HG03457 (cell line): ENCODE results near the gene SERGEF.
"Not testable (repeated sequence)": the region's sequence is repeated elsewhere in the genome, so short reads cannot be mapped to it uniquely, and the experiment has no call there.

Experiments used
- ATAC-seq: cut with Tn5 transposase; IDR thresholded peaks from one replicate; pipeline ENCODE4 v1.9.1; 2021; ENCODE audit warnings: moderate number of reproducible peaks; ENCODE audit not compliant: unreplicated experiment

The SERGEF gene

DNA sequence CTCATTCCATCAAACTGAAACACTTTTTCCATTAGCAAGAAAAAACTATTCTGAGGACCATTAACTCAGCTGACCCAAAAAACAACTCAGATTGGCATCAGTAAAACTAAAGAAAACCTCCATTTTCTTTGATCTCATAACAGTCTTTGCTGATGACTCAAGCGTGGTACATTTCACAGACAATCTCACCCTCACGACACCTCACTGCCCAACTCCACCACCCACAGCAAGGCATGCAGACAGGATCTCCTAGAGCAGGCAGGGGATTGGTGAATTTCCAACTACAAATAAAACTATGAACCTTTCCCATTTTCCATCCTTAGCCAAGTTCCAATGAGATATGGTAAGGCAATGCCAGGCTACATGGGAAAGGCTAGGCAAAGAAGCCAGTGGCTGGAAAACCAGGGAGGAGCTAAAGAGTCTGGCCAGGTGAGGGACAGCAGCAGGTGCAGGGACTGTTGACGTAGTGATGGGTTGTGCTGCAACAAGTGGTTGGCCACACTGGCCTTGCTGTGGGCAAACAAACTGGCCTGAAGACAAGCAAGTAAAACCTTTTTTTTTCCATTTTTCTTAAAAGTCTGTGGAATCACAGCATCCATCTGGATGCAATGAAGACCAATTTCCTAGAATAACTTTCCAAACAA, 97.2 kb downstream of the SERGEF start:
- ATAC-seq, result no peak

DNA sequence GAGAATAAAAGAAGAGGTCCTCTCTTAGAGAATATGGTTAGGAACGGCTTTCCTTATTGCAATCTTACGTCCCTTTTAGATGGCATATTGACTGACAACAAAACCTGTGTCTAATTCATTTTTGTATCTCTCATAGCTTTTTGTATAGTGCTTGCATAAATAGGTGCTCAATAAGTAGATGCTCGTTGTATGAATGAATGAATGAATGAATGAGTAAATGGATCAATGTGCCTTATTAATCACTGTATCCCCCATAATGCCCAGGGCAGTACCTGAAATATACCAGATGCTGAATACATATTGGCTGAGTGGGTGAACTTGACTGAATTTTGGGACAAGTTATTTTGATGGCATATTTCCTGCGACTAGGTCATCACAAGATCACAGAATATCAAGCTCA, 97.9 kb downstream of the SERGEF start:
- ATAC-seq, result no peak

DNA sequence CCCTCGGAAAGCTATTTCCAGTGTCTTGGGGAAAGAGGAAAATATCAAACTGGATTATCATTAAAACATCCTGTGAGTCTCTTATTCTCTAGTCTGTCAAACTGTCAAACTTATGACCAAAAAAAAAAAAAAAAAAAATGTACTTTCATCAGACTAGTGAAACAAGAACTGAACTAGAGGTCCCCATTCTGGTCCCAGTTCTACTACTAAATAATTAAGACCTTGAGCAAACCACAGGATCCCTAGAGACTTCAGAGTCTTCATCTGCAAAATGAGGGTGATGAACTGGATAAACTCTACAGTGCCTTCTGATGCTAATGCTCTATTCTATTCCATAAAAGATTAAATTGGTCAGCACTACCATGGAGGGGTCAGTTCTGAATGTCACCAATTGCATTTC, 105.8 kb downstream of the SERGEF start:
- no peak for ATAC-seq

DNA sequence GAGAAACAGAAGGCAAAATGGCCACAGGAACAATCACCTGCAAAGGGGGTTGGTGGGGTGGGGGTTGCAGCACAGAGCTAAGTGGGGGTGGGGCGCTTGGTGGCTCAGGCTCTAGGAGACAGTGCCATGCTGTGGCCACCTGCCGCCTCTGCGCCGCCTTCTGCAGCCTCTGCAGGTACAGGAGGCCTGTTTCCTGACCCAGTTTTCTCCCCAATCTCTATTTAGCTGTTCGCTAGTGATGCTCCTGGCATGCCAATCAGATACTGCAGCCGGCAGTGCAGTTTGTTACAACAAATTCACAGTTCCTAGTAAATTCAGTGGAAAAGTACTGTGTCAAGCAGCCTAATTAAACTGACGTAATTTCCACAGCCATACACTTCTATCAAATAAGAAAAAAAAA, 106.4 kb downstream of the SERGEF start:
- ATAC-seq, result no peak

DNA sequence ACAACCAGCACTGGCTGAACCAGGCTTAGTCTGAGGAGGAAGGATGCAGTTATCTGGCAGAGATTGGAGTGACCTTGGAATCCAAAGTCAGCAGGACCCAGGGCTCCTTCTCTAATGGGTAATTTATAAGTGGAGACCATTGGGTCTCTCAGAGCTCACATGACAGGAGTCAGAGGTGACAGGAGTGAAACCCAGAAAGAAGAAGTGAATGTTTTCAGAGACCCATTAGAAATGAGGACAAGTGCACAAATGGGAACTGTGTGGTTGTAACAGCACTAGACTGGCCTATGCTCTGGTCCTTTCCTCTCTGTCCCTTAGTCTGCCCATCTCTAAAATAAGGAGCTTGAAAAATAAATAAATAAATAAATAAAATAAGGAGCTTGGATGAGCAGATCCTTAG, 107.4 kb downstream of the SERGEF start:
- ATAC-seq, result peak; percentile 67

DNA sequence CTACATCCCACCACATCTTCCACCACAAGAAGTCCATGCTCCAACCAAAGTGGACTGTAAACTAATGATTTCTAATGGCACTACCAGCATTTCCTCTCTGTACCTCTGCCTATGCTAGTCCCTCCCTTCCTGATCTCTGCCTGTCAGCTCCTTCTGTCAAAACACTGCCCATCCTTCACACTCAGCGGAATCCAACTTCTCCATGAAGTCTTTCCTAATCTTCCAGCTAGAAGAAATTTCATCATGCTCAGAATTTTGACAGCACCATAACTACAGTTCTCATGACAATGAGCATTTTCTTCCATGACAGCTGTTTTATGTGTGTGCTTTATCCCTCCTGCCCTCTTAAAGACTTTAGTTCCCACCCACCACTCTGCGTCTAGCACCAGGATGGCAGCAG, 111.4 kb downstream of the SERGEF start:
- ATAC-seq, result no peak

DNA sequence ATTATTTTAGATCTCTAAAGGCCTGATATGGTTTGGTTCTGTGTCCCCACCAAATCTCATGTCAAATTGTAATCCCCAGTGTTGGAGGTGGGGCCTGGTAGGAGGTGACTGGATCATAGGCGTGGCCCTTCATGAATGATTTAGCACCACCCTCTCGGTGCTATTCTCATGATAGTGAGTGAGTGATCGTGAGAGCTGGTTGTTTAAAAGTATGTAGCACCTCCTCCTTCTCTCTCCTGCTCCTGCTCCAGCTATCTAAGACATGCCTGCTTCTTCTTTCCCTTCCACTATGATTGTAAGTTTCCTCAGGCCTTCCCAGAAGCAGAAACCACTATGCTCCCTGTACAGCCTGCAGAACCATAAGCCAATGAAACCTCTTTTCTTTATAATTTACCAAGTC, 114.1 kb downstream of the SERGEF start:
- ATAC-seq, result no peak

DNA sequence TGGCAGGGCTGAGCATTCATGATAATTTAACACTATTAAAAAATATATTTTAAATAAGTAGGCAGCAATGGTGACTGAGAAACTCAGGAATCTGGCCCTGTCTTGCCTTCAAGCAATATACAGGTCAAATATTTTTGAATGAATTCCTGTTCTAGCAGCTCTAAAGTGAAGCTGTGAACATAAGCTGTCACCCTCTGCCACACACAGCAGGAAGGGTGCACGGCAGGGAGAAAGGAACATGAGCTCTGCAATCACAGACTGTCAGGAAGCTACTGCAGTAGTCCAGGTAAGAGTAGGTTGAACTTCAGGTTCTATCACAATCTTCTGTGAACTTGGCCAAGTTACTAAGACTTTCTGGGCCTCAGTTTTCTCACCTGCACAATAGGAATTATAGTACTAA, 114.8 kb downstream of the SERGEF start:
- ATAC-seq, result no peak

DNA sequence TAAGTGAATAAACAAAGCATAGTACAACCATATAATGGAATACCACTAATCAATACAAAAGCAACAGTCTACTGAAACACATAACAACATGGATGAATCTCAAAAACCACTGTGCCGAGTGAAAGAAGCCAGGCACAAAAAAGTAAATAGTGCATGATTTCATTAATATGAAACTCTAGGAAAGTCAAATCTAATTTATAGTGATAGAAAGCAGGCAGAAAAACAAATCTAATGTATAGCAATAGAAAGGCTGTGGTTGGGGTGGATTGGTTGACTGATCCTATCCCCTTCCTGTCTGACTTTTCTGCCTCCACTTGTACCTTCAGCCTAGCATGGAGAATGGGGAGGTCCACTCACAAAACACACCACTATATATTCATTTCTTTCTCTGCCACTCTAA, 115.4 kb downstream of the SERGEF start:
- no peak for ATAC-seq

DNA sequence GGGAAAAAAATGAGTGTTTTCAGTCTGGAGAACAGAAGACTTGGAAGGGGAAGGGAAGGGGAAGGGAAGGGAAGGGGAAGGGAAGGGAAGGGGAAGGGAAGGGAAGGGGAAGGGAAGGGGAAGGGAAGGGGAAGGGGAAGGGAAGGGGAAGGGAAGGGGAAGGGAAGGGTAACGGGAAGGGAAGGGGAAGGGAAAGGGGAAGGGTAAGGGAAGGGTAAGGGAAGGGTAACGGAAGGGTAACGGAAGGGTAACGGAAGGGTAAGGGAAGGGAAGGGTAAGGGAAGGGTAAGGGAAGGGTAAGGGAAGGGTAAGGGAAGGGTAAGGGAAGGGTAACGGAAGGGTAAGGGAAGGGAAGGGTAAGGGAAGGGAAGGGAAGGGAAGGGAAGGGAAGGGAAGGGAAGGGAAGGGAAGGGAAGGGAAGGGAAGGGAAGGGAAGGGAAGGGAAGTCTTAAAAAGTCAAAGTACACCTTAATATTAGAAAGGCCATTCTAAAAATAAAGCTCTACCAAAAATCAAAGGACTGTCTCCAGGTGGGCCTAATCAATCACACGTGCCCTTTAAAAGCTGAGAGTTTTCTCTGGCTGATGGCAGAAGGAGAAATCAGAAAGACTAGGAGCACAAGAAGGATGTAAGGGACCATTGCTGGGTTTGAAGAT, 116.2 kb downstream of the SERGEF start:
- not testable (repeated sequence) for ATAC-seq

DNA sequence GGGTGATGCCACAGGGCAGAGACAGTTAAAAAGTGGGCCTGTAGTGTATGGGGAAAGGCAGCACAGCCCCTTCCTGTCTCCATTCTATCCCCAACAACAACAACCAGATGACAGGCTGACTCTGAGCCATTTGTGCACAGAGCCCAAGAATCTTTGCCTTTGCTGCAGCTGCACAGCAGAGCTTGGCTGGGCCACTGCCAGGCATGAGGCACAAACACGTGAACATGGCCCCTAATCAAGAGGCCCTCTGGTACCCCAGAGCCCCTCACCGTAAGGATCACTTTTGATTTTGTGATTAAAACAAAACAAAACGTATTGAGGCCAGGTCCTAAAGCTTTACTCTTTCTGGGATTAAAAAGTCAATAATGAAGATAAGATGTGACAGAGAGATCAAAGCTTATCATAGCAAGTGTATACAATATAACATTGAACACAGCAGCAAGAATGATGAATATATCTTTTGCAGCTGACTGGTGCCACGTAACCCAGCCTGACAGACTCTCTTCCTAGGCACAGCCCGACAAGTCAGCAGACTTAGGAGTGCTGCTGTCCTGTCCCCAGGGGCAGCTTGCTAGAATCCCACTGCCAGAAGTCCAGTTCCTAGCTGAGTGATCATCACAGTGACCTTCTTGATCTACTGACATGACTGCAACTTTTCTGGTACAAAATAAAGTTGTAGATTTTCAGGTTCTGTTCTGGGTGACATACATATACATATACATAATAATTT, 117.8 kb downstream of the SERGEF start:
- no peak for ATAC-seq

DNA sequence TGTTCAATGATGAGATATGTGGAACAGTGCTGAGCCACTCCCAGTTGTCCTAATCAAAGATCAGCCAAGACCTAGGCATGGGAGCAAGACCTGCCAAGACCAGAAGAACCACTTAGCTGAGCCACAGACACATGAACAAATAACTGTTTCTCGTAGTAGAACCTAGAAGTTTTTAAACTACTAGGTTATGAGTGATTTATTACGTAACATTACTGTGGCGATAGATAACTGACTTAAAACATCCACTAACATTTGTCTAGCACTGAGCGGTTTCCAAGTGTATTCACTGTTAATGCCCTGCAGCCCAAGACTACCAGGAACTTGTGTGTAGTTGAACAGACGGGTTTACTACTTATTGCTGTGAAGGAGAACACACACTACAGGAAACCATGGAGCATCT, 120.4 kb downstream of the SERGEF start:
- ATAC-seq, result no peak

DNA sequence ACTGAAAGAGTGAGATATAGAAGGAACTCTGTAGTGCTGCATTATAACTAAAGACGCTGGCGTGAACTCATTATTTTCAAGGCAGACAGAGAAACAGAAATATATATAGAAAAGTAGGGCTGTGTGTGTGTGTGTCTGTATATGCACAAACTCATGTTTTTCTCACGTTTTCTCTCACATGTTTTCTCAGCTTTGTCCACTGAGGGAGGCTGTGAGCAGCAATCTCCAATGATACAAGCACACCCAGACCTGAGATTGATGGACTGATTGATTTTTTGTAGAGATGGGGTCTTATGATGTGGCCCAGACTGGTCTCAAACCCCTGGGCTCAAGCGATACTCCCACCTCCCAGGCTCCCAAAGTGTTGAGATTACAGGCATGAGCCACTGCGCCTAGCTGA, 122.5 kb downstream of the SERGEF start:
- ATAC-seq, result no peak

DNA sequence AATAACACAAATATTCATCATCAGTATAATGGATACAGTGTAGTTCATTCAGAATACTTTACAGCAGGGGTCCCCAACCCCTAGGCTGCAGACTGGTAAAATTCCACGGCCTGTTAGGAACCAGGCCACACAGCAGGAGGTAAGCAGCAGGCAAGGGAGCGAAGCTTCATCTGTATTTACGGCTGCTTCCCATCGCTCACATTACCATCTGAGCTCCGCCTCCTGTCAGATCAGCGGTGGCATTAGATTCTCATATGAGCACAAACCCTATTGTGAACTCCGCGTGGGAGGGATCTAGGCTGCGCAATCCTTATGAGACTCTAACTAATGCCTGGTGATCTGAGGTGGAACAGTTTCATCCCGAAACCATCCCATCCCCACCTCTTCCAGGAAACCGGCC, 125.1 kb downstream of the SERGEF start:
- no peak for ATAC-seq

DNA sequence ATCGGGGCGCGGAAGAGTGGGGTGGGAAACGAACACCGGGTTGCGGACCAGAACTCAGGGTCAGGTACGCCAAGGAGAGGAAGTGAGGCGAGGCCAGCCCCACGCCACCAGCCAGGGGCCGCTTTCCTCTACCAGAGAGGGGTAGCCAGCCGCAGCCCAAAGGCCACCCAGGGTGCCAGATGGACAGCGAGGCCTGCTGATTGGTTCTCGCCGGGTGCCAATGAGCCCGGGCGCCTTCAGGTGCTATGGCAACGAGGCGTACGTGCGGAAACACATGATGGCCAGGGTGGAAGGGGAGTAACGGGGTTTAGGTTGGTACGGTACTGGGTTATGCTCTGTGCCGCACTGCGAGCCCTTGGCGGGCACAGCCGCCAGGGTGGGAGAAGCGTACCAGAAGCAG, 128.9 kb downstream of the SERGEF start:
- no peak for ATAC-seq

DNA sequence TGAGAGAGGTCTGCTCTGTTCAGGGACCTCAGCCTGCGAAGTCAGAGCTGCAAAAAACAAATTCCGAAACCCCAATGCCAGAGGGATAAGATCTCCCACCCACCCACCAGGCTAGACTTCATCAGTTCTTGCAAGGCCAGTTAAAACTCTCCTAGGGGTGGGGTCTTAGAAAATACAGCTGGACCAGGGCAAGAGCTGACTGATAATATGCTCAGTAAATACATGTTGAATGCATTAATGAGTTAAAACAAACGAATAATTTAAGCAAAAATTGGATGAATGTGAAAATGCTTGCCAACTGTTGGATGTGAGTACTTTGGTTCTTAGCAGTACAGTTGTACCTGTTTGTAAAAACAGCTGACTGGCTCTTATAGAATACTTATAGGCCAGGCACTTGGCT, 129.8 kb downstream of the SERGEF start:
- ATAC-seq, result no peak

DNA sequence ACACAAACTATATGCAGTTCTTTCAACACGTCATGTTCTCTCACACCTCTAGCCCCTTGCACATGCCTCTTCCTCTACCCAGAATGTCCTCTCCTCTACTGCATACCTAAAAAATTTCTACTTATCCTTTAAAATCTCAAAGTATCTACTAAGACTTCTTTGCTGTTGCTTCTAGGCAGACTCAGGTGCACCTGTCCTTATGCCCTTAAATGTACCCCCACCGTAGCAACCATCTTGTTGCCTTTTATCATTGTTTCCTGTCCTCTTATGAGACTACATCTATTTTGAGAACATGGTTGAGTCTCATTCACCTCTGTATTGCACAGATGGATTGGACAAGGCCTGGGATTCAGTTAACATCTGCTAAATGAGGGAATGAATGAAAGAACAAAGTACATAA, 134.1 kb downstream of the SERGEF start:
- ATAC-seq, result no peak

DNA sequence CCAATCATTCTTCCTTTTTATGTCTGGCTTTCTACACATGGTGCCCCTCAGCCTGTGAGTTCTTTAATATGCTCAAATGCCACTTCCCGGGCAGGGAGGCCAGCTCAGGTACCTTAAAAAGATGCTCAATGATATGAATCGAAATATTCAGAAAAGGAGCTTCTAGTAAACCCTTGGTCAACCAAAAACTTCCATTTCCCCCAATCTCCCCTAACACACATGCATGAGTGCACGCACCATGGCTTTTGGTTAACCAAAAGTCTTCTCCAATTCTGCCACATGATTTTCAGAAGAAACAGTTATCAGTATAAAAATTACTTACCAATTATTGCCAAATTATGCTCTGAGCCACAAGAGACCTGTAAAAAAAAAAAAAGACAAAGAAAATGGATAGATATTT, 135.0 kb downstream of the SERGEF start:
- ATAC-seq, result no peak

DNA sequence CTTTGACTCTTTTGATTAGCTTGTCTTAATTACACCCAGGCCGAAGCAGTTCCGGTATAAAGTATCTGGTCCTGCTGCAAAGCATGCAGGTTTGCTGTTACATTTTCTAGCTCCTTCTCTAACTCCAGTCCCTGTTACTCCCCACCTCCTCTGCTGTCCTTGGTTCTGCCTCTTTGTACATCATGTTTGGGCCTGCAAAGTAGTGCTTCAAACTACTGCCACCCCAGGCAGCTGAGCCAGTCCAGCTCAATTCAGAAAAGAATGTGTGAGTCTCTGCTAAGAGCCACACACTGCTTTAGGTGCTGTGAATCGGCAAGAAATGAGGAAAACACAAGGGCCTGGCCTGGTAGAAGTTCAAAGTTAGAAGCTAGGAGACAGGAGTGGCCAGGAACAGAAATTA, 136.0 kb downstream of the SERGEF start:
- ATAC-seq, result no peak

DNA sequence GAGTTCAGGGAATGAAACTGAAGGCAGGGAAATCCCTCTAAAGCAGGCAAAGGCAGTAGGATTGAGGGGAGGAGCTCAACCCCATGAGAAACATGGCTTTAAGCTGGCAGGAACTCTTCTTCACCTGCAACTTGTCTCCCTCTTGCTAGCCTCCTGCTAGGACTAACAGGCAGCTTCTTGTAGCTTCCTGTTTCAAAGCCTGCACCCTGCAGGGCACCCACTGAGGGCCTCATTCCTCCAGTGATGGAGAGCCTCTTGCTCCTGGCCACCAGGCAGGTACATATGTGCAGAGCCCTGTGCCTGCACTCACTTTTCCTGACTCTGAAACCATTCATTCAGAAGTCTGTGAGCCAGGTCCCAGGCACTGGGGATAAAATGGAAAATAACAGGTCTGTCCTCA, 137.0 kb downstream of the SERGEF start:
- ATAC-seq, result no peak

DNA sequence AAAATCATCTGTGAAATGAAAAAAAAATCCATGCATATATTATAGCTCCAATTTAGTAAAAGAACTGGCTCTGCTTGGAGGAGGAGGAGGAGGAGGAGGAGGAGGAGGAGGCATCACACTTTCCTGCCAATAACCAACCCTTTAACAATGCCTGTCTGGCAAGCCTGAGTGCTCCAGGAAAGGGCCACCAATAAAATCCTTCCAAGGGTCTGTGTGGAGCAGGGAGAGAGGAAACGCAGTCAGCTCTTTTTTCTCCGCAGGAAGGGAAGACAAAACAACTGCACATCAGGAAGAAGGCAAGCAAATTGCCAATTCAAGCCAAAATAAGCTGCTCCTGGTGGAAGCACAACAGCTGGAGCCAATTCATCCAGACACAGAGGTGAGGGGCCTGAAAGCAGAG, 139.3 kb downstream of the SERGEF start:
- ATAC-seq, result no peak

DNA sequence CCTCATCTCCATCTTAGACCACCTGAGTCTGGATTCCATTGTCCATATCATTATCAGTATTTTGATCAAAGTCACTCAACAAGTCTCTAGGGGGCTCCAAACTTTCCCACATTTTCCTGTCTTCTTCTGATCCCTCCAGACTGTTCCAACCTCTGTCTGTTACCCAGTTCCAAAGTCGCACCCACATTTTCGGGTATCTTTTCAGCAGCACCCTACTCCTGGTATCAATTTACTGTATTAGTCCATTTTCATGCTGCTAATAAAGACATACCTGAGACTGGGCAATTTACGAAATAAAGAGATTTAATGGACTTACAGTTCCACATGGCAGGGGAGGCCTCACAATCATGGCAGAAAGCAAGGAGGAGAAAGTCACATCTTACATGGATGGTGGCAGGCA, 144.4 kb downstream of the SERGEF start:
- ATAC-seq, result not testable (repeated sequence)
